HG03139 (cell line): ENCODE data around the gene TMEM204.
"Not testable (repeated sequence)": the region's sequence is repeated elsewhere in the genome, so short reads cannot be mapped to it uniquely, and the experiment has no call there.

Experiments
- ATAC-seq: cut with Tn5 transposase; IDR thresholded peaks from one replicate; pipeline ENCODE4 v1.9.1; 2021; ENCODE audit not compliant: unreplicated experiment

The TMEM204 gene

DNA sequence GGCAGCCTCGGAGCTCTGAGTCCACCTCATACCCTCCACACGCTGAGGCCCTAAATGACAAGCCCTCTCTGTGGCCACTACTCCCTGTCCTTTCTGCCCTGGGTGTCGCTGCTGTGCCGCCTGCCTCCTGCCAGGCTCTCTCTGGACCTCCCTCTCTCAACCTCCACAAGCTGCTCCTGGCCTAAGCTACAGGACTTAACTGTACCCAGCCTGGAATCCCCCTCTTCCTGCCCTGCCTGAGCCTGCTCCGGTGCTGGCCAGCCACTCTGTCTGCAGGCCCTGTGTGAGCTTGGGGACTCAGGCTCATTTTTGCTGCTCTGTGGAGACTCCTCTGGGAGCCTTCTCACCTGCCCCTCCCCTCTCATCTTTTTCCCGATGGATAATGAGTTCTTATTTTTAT, 56.9 kb downstream of the TMEM204 start:
- no peak for ATAC-seq

DNA sequence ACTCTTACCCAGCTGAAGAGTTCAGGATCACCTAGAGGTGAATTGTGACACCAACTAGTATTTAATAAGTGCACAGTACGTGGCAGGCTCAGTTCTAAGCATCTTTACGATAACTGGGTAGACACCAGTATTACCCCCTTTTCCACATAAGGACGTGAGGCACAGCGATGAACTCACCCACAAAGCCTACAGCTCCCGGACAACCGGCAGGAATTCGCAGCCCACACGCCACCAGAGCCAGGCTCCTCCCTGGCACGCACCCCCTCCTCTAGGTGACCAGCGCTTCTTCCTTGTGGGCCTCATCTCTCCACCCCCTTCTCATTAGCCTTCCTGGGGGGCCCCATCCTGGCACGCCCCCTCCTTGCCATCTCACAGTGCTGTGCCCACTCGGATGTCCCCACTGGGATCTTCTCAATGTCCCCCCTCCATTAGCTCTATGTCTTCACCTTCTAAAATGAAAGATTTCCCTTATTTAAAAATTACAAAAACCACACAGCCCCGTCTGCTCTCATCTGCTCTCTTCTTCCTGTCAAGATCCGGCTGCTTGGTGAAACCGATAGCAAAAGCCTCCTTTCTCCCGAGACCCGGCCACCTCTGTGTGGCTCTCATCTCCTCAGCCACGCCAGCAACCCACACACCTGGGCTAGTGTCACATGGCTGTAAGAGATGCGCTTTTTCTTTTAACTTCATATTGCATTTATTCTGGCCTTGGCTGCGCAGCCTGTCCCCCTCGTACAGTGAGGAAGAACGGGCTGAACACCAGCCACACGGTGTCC, 57.7 kb downstream of the TMEM204 start:
- ATAC-seq = no peak

DNA sequence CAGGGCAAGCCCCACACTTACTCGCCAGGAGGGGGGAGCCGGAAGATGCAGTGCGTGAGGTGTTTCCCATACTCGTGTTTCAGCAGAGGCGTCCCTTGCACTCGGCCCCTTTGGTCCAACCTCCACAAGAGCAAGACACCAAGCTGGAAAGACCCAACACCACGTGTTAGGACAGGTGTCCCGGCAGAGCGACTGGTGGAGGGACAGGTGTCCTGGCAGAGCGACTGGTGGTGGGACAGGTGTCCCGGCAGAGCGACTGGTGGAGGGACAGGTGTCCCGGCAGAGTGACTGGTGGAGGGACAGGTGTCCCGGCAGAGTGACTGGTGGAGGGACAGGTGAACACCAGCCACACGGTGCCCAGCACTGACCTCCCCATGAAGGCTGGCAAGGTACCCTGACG, 59.0 kb downstream of the TMEM204 start:
- ATAC-seq = no peak

DNA sequence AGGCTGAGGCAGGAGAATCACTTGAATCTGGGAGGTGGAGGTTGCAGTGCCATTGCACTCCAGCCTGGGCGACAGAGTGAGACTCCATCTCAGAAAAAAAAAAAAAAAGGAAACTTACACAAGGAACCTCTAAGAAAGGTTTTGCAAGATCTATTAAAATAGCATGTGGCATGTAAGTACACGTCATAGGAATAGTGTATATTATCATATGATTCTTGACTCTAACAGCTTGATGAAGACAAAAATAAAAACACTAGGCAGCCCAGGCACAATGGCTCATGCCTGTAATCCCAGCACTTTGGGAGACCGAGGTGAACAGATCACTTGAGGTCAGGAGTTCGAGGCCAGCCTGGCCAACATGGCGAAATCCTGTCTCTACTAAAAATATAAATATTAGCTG, 62.0 kb downstream of the TMEM204 start:
- ATAC-seq = not testable (repeated sequence)

DNA sequence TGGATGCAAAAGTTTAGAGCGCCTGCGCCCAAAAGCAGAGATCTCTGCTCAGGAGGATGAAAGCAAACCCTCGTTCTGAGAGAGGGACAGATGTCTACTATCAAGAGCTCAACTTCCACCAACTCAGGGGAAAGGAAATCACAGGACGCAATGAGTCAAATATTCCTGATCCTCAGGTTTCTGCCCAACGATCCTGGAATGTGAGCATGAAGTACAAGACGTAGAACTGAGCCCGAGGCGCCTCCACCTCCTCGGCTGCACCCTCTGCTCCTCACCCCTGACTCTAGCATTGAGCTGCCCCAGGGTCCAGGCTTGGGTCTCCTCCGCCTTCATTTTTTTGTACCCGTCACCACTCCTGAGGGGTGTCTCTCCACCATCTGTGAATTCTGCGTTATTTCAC, 63.0 kb downstream of the TMEM204 start:
- no peak for ATAC-seq

DNA sequence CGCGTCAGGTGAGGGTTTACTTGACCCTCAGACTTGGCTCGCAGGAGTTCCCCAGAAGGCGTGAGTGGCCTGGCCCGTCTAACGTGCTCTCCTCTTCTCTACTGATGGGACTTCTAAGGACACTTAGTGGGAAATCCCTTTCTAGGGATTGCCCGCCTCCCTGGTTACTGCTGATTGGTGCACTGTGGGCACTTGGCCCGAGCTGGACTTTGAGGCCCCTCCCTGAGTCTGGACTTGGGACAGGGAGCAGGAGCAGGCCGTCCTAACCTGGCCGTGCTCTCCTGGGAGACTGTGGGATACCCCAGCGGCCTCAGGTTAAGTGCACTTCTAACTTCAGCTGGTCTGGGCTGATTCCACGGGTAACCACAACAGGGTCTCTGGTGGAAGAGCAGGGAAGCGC, 63.7 kb downstream of the TMEM204 start:
- ATAC-seq = no peak

DNA sequence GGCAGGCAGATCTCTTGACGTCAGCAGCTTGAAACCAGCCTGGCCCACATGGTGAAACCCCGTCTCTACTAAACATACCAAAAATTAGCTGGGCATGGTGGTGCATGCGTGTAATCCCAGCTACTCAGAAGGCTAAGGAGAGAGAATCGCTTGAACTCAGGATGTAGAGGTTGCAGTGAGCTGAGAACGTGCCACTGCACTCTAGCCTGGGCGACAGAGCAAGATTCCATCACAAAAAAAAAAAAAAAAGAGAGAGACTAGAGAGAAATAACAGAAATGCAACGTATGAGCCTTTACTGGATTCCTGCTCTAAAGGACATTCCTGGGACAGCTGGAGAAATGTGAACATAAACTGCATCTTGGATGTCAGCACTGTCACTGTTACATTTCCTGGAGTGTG, 67.6 kb downstream of the TMEM204 start:
- ATAC-seq = no peak

DNA sequence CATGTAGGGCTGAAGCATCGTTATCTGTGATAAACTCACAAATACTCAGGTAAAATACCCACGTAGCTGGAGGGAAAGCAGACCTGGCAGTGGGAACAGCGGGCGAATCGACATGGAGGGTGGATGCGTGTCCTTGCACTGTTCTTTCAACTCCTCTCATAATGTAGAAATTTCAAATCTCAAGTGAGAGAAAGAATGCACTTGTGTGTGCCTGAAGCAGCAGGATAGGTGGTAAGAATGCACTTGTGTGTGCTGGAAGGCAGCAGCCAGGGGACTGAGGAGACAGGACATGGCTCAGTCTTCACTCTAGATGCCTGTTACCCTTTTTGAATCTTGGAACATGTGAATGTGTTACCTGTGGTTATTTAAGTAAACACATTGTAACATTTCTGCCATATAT, 68.0 kb downstream of the TMEM204 start:
- ATAC-seq = no peak

DNA sequence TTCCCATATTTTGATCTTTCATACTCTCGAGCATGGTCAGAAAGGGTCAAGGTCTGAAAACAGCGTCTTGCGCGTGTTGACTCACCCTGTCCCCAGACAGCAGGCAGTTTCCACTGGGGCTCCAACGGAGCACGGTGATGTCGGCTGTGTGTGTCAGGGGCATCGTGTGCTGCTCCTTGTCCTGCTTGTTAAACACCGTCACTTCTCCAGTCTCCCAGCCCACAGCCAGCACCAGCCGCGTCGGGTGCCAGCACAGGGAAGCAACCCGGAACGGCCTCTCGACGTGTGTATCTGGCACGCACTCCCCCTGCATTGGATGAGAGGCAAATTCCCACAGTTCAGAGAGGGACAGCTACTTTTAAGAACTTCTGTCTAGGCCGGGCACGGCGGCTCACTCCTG, 68.8 kb downstream of the TMEM204 start:
- ATAC-seq = no peak
